Measurements from ENCODE around the gene ZG16B.

The ZG16B gene

GRCh38 chr16:2874032-2874911, 44.2 kb downstream of the ZG16B start:
- no peak for DNase-seq

GRCh38 chr16:2874912-2875362, 44.8 kb downstream of the ZG16B start:
- peak; percentile 54 to 63 for DNase-seq

DNA sequence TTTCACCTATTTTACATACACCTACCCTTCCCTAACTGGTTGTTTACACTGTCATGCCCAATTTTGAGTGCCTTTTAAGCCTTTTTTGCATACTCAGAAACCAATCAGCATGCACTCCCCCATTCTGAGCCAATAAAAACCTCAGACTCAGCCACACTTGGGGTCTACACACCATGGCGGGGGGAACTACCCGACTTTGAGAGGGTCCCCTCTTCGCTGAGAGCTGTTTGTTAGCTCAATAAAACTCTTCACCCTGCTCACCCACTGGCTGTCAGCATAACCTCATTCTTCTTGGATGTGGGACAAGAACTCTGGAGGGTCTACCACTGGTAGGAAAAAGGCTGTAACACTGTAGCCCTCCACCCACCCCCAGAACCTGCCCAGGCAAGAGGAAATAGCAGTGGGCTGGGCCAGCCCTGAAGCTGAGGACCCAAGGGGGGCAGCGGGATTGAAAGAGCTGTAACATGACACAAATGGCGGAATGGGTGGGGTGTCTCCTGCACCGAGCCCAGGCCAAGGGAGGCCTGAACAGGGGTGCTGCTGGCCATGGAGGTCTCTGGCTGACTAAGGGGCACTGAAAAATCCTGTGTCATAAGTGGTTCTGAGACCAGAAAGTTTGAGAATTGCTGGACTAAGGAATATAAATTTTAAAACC, 49.9 kb downstream of the ZG16B start:
- DNase-seq: no peak

All from activated CD4-positive, alpha-beta T cell treated with anti-CD3 and anti-CD28 coated beads for 4 hours (primary cell).